Eye (tissue), 1 donor: ENCODE measurements around the gene SH3RF1.

Experiments used
- DNase-seq: peaks from one replicate; pipeline ENCODE4 v3.0.0-alpha.2; 2015

SH3RF1 gene

DNA sequence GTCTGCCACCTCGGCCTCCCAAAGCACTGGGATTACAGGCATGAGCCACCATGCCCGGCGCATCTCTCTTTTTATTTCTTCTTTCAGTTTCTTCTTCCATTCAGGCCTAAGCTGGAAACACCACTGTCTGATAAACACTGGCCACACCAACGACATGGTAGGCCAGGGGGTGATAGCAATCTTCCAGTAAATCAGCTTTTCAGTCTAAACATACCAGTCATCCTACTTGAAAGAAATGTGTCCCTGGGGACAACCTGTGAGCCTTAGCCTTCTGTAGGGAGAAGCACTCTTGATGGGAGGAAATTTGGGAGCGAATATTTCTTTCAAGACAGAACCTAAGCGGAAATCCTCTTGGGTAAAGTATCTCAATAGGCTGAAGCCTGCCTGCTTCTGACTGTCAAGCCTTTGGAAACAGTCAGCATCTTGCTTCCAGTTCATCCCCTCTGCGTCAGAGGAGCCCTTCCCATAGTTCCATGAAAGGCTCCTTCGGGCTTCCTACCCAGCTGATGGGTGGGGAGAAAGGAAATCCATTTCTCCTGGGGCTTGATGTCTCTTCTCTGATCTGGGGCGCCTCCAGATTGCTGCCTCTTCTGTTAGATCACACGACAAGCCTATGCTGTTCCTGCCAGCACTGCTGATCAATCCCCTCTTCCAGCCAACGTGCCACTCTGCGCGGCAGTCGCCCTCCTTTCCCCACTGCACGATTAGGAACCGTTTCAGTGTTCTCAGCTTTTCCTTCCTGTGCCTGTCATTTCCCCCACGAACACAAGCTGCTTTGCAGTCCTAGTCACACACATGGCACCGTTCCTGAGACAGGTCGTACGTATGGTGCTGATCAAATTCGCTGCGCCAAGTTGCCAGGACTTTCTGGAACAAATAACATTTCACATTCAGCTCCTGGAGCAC, 211.2 kb downstream of the SH3RF1 start:
- DNase-seq = no peak

- no peak for DNase-seq
Measured at GRCh38 chr4:169058312-169058711, 212.4 kb downstream of the SH3RF1 start.

DNA sequence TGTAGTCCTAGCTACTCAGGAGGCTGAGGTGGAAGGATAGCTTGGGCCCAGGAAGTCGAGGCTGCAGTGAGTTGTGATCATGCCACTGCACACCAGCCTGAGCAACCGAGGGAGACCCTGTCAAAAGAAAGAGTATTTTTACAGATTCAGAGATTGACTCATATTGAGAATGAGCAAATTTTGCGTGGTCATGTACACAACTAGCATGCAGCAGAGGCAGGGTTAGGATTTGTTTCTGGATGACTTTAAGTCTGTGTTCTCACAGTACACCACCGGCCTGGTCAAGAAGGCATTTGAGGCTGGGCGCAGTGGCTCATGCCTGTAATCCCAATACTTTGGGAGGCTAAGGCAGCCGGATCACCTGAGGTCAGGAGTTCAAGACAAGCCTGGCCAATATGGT, 215.9 kb downstream of the SH3RF1 start:
- DNase-seq = no peak

- peak; percentile 76 for DNase-seq
Measured at GRCh38 chr4:169052594-169052945, 218.2 kb downstream of the SH3RF1 start.

- DNase-seq = no peak
Measured at GRCh38 chr4:169051761-169052593, 218.8 kb downstream of the SH3RF1 start.

DNA sequence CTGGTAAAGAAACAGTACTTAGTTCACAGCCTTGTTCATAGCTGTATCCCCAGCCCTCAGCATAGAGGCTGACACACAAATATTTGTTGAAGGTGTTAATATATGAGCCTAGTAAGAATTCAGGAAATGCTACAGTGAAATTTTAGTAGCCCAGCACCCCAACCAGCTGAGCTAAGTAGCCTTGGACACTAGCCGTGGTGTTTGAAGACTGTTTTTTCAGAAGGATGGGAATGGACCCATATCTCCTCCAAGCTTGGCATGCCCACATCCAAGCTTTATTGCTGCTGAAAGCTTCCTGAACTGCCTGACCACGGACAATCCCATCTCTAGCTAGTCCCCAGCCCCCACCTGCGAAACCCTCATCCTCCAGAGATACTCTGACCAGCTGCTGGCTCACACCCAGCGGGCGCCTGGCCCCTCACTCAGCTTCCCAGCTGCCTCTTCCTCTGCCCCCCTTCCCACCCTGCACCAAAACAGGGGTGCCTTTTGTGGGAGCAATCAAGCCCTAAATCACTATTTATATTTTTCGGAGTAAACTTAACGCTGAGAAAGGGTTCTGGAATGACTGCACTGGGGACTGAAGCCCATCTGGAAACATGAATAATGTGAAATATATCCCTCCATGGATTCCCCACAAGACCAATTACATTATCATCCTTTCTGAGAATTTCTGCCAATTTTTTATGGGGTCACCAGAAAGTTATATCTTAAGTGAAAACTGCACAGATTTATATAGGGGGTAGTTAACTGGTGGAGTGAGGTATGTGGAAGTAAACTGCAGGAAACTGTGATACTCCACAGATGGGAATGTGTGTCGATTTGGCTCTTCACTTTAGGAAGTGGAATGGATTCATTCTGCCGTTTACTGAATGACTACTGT, 219.6 kb downstream of the SH3RF1 start:
- DNase-seq = peak; percentile 52

- peak; percentile 57 for DNase-seq
Measured at GRCh38 chr4:169050284-169050683, 220.5 kb downstream of the SH3RF1 start.

DNA sequence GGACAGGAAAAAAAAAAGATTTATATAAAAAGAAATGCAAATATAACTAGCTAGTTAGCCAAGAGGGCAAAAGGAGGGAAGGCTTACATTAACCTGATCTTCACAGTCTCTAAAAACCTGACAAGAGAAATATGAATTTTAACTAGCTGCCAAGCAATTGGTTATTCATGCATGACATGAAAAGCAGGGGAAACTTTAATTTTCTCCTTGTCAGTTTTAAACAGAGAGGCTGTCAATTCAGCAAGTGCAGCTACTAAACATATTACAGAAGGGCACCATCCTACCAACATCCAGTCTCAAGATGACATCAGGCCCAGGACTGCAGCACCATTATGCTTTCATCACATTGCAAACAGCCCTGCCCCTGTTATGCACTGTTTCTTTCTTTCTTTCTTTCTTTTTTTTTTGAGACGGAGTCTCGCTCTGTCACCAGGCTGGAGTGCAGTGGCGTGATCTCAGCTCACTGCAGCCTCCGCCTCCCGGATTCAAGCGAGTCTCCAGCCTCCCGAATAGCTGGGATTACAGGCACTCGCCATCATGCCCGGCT, 221.8 kb downstream of the SH3RF1 start:
- peak; percentile 55 for DNase-seq

GRCh38 chr4:169047956-169048355, 222.8 kb downstream of the SH3RF1 start:
- DNase-seq = no peak

DNA sequence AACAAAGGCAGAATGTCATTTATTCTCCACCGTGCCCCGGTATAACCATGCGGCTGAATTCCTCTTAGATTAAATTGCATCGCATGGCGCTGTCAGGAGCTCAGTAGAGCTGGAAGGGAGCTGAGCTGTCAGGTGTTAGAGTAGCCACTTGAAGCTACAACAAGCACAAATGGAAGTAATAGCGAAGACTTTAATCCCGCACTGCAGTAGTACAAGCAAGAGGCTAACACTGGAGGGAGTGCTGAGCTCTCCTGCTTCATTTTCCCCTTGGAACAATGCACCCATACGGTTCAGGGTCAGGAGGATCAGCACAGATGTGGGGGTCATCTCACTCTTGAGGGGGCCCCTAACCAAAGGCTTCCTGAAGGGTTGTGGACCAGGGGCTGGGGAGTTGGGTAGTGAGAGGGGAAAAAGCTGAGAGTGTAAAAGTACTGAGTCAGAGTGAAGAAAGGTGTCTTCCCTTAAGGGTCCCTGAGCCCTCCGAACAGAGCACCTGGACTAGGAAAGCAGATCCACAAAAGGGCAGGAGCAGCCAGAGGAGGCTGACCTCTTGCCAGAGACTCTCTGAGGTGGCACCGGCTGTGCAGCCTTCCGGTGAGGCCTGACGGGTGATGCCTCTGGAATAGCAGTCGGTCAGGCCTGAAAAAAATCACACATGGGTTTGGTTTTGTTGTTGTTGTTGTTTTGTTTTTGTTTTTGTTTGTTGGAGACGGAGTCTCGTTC, 224.7 kb downstream of the SH3RF1 start:
- DNase-seq = no peak

- DNase-seq = no peak
Measured at GRCh38 chr4:169044714-169045447, 225.9 kb downstream of the SH3RF1 start.
